Right hindlimb (tissue), 1 donor: ENCODE results near the gene KCNH2.
"Not testable (repeated sequence)": the region's sequence is repeated elsewhere in the genome, so short reads cannot be mapped to it uniquely, and the experiment has no call there.

Experiments
- DNase-seq: peaks from one replicate; pipeline ENCODE4 v3.0.0-alpha.2; 2018

KCNH2 gene, protein sequence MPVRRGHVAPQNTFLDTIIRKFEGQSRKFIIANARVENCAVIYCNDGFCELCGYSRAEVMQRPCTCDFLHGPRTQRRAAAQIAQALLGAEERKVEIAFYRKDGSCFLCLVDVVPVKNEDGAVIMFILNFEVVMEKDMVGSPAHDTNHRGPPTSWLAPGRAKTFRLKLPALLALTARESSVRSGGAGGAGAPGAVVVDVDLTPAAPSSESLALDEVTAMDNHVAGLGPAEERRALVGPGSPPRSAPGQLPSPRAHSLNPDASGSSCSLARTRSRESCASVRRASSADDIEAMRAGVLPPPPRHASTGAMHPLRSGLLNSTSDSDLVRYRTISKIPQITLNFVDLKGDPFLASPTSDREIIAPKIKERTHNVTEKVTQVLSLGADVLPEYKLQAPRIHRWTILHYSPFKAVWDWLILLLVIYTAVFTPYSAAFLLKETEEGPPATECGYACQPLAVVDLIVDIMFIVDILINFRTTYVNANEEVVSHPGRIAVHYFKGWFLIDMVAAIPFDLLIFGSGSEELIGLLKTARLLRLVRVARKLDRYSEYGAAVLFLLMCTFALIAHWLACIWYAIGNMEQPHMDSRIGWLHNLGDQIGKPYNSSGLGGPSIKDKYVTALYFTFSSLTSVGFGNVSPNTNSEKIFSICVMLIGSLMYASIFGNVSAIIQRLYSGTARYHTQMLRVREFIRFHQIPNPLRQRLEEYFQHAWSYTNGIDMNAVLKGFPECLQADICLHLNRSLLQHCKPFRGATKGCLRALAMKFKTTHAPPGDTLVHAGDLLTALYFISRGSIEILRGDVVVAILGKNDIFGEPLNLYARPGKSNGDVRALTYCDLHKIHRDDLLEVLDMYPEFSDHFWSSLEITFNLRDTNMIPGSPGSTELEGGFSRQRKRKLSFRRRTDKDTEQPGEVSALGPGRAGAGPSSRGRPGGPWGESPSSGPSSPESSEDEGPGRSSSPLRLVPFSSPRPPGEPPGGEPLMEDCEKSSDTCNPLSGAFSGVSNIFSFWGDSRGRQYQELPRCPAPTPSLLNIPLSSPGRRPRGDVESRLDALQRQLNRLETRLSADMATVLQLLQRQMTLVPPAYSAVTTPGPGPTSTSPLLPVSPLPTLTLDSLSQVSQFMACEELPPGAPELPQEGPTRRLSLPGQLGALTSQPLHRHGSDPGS

DNA sequence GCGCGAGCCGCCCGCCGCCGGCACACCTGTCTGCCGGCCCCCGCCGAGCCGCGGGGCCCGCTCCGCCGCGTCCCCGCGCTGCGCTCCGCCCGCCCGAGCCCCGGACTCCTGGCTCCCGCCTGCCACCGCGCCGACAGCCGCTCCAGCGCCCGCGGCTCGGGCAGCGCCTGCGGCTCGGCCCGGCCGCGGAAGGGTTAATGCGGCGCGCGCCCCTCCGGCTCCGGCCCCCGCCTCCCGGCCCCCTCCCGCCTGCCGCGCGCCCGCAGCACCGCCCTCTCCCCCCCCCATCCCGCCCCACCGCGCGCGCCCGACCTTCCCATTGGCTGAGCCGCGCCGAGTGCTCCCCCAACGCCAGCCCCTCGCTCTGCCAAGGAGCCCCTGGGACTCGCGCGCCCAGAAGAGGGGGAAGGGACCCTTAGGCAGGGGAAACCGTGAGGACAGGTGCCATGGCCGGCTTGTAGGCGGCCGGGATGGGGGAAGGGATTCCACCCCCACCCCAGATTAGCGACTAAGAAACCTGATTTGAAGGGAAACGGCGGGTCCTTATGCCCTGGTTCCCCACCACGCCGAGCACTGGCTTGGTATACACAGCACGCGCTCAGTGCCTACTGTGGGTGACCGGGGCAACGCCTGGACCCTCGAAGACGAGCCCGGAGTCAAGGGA is at the start of gene KCNH2:
Gene KCNH2, minus strand, starts transcription at position 196 of the 664 bp plus-strand sequence. CDS start 408 bp downstream, outside the sequence.
- peak; percentile 81 for DNase-seq

DNA sequence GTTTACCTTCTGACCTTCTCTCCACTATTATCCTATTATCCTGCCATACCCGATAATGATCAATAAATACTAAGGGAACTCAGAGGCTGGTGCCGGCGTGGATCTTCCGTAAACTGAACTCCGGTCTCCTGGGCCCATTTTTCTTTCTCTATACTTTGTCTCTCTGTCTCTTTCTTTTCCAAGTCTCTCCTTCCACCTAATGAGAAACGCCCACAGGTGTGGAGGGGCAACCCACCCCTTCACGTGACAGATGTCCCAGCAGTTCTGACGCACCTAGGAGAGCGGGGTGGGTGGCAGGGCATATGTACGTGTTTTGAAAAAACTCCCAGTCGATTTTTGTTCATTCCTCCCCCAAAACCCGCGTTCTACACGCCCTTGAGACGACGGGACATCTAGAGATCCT is 49.6 kb upstream of the KCNH2 start:
- not testable (repeated sequence) for DNase-seq

DNA sequence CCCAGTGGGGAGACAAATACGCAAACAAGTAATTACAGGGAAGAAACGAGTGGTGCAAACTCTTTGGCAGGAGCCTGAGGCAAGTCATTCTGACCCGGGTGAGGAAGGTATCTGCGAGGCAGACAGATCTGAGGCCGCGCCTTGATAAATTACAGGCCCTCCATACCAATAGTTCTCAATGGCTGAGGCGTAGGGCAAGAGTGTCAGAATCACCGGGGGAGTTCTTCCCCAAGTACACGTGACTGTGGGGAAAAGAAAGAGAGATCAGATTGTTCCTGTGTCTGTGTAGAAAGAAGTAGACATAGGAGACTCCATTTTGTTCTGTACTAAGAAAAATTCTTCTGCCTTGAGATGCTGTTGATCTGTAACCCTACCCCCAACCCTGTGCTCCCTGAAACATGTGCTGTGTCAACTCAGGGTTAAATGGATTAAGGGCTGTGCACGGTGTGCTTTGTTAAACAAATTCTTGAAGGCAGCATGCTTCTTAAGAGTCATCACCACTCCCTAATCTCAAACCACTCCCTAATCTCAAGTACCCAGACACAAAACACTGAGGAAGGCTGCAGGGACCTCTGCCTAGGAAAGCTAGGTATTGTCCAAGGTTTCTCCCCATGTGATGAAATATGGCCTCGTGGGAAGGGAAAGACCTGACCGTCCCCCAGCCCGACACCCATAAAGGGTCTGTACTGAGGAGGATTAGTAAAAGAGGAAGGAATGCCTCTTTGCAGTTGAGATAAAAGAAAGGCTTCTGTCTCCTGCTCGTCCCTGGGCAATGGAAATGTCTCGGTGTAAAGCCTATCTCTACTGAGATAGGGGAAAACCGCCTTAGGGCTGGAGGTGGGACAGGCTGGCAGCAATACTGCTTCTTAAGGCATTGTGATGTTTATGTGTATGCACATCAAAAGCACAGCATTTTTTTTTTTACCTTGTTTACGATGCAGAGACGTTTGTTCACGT is 48.9 kb upstream of the KCNH2 start:
- DNase-seq, result not testable (repeated sequence)

DNA sequence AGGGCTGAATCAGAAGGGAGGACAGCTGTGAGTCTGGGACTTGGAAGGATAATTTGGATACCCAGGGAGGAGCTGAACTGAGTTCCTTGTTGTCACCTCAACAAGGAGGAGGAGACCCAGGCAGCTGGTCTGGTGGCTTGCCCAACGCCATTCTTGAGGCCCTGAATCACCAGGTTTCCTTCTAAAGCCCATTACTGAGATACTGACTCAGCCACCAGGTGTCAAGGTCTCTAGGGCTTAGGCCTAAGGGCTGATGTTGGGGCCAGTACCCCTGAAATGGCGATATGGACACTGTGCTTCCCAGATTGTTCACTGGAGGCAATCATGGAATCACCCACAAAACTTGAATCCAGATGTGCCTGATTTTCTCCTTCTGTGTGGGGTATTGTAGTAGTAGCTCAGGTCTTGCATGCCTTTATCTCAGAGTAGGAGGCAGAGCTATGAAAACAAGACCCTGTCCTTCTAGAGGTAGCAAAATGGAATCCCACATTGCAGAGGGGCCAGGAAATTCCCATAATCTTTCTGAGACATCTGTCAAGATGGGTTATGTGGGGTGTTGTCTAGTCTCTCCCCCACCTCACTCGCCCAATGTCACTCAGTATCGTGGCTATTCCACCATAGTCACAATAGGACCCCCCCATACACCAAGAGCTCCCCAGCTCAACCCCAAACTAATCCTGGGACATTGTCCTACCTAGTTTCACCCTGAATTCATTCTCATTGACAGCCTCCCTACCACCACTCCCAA is 48.0 kb upstream of the KCNH2 start:
- DNase-seq, result no peak

DNA sequence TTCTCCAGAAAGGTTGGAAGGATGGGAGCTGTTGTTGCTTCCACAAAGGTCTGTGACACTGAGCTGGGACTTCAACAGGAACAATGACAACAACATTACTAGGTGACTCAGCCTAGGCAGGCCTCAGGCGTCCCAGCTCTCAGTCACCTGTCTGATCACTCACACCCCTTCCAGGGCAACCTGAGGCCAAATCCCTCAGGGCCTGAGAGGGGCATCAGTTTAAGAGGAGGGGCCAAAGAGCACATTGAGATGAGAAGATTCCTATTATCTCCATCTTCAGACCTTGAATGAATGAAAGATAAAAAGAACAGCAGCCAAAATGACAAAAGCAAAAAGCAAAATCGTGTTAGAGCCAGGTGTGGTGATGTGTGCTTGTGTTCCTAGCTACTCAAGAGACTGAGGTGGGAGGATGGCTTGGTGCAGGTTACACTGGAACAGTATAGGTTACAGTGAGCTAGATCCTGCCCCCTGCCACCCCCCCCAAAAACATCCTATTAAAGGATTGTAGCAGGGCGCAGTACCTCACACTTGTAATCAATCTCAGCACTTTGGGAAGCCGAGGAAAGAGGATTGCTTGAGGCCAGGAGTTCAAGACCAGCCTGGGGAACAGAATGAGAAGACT is 46.4 kb upstream of the KCNH2 start, which contains the start of gene ATG9B:
Gene ATG9B, minus strand, starts transcription at position 60 of the 622 bp plus-strand sequence. CDS start 71 bp downstream, outside the sequence.
- no peak for DNase-seq

DNA sequence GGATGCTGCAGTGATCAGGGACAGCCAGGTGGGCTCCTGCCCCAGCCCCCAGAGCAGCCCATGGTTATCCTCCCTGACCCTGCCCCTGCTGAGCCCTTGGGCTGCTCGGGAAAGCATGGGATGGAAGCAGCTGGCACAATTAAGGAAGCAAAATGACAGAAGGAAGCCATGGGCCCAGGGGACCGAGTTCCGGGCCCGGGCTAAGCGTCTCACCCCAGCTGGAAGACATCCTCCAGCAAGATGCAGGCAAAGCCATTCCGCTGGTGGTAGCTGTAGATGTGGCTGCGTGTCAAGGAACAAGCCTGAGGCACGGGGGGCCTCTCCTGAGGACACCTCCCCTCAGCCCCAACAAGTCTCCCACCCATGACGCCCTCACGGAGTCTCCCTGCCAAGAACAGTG is 45.1 kb upstream of the KCNH2 start:
- no peak for DNase-seq

DNA sequence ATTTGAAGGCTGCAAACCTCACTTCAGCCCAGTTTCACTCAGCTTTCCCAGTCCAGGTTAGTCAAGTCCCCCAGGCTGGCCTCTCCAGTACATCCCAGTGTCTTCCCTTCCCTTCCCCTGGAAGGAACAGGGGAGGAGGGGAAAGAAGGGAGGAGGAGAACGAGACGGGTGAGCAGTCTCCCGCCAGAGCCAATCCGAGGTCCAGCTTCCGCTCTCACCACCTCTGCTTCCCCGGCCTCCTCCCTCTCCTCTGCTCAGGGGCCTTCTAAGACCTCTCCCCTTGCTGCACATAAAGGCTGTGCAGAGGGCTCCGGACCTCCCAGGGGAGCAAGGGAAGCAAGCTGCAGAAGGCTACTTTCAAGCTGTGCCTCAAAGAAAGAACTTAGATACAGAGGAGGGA is 42.1 kb upstream of the KCNH2 start:
- no peak for DNase-seq

DNA sequence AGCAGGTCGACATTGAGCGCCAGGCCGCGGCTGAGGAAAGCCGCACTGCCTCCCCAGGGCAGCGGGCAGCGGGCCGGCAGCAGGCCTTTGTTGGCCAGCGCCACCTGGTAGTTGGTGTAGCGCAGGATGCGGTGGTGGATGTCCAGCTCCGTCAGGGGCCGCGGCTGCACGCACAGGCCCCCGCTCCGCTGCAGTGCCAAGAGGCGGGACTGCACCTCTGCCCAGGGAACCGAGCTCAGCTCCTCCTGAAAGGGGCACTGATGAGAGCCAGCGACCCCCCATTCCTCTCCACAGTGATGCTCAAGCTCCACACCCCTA is 41.0 kb upstream of the KCNH2 start:
- DNase-seq, result no peak

DNA sequence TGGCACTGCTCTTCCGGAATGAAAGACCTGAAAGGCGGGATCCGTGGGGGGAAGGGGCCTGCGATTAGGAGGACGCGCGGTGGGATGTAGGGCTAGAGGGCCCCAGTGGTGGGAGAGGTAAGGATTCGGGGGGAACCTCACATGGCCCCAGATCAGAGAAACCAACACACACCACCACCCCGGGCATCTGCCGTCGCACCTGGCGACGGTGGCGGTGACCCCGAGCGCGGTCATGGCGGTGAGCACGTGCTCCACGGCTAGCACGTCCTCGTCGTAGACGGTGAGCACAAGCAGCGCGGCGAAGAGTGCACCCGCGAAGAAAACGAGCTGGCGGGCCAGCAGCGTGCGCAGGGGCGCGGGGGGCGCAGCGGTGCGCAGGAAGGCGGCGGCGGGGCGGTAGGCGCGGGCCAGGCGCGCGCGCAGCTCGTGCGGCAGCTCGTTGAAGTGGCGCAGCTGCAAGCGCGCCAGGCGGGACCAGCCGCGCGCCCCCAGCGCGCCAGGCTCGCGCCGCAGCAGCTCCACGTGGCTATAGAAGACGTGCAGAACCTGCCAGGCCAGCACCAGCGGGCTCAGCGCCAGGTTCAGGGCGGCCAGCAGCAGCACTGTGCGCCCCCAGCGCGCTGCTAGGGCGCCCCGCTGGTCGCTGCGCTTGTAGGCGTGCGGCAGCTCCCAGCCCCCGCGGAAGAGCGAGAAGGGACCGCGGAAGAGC is 40.5 kb upstream of the KCNH2 start:
- DNase-seq, result peak; percentile 64

DNA sequence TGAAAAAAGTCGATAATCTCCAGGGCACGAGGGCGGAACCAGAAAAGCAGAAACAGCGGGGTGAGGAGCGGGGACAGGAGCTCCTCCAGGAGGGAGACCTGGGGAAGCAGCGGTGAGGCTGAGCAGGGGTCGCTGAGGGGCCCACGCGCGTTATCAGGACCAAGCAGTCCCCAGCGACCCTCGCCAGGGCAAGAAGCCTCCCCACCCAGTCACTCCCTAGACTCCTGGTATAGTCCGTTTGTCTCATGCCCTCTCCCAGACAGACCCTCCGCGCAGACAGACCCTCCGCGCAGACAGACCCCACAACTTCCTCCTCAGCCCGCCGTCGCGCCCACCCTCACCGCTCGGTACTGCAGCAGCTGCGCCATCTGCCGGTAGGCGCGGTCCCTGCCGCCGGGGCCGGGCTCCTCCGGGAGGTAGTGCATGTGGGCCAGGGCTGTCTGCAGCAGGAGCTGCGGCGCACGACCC is 39.9 kb upstream of the KCNH2 start:
- DNase-seq, result peak; percentile 82

DNA sequence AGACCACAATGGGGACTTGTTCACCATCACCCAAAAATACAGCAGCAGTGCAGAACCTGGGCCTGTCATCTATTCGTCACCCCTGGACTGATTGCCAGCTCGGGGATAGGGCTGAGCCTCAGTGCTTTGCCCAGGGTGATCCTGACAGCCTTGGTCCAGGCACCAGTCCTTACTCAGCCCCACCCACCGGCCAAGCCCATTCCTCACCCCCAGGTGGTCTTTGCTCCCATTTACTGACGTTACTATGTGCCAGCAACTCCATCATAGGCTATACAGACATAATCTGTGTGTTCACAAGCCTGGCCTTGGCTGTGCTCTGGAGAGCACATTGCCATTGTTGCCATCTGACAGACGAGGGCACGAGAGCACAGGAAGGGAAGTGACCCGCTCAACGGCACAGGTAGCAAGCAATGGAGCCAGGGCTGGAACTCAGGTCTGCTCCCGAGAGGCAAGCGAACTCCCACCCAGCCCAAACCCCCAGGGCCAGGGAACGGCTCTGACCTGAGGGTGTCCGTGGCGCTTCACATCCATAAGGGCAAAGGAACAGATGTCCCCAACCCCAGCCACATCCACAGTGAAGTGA is 39.3 kb upstream of the KCNH2 start:
- DNase-seq, result no peak

DNA sequence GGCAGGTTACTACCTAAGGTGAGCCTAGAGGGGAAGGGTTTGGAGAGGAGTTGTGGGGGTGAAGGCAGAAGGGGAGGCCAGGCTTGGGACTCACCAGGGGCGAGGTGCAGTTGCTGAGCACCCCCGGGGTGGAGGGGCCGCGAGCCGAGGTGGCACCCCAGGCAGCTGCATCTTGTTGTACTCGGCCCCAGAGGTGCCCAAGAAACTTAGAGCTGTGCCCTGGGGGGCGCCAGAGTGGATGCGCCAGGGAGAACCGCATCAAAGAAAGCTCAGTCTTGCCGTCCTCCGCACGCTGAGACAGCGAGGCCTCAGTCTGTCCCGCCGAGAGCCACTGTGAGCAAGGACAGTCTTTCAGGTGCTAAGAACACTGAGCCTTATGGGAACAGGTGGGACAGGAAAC is 38.8 kb upstream of the KCNH2 start:
- DNase-seq, result no peak

DNA sequence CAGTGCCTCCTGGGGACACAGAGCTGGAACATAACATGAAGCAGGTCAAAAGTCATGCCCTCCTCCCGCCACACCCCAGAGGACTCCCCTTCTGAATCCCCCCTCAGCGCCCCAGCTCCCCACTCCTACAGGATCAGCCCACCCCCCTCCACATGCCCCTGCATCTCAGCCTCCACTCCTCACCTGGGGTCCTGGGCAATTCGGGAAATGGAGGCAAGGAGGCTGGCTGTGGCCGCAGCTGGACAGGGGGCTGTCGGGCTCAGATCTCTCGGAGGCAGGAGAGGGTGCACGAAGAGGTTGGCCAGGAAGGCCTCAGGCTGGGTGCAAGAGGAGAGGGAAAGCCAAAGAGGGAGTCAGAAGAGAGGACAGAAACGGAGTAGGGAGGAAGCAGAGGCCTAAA is 38.4 kb upstream of the KCNH2 start:
- DNase-seq, result no peak

DNA sequence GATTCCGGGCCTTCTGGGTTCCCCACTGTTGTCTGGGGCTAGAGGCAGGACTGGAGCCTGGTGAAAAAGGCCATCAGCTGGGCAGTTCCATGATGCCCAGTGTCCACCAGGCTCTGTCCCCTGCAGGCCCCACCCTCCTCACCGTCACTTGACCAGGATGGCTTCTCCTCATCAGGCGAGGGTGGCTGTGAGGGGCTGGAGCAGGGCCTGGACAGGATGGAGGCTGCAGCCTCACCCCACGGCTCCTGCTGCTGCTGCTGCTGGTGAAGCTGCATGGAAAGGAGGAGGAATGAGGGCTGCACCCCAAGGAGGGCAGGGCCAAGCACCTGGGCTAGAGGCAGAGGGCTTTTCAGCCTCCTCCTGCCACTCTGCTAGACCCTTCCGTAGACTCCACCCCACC is 37.8 kb upstream of the KCNH2 start:
- no peak for DNase-seq

DNA sequence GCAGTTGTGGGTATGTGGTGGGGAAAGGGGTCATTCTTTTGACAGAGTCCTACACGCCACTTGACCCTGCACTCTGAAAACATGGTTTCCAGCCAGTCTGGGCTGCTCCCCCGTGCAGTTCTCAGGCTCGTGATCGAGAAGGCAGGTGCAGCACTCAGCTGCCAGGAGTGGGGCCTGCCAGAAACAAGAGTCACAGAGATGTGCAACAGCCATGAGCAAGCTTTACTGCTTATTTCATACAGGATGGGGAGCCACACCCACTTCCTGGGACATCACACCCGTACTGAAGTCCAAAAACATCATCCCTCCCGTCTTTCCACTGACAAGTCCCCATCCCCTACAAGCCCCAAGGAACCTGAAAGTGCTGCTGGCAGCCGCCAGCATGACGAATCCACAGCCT is 36.8 kb upstream of the KCNH2 start:
- no peak for DNase-seq

DNA sequence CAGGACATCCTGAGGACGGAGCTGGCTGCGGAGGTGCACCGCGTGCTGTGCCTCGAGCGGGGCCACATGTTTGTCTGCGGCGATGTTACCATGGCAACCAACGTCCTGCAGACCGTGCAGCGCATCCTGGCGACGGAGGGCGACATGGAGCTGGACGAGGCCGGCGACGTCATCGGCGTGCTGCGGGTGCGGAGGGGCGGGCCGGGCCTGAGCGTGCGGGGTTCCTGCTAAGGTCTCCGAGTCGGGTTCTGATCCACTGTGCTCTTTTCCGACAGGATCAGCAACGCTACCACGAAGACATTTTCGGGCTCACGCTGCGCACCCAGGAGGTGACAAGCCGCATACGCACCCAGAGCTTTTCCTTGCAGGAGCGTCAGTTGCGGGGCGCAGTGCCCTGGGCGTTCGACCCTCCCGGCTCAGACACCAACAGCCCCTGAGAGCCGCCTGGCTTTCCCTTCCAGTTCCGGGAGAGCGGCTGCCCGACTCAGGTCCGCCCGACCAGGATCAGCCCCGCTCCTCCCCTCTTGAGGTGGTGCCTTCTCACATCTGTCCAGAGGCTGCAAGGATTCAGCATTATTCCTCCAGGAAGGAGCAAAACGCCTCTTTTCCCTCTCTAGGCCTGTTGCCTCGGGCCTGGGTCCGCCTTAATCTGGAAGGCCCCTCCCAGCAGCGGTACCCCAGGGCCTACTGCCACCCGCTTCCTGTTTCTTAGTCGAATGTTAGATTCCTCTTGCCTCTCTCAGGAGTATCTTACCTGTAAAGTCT is 35.8 kb upstream of the KCNH2 start:
- peak; percentile 89 for DNase-seq

DNA sequence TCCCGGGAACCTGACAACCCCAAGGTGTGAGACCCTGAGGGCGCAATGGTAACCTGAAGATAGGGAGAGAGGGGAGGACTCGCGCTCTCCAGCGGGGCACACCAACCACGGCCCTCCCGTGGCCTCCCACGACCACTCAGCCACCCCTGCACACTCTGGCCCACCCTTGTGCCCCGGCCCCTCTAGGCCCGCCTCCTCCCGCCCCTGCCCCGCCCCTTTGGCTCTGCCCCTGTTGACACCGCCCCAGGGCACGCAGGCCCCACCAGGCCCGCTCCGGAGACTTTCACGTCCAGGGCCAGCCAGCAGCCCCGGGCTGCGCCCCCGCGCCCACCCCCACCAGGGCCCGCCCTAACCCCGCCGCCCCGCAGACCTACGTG is 35.2 kb upstream of the KCNH2 start:
- no peak for DNase-seq

DNA sequence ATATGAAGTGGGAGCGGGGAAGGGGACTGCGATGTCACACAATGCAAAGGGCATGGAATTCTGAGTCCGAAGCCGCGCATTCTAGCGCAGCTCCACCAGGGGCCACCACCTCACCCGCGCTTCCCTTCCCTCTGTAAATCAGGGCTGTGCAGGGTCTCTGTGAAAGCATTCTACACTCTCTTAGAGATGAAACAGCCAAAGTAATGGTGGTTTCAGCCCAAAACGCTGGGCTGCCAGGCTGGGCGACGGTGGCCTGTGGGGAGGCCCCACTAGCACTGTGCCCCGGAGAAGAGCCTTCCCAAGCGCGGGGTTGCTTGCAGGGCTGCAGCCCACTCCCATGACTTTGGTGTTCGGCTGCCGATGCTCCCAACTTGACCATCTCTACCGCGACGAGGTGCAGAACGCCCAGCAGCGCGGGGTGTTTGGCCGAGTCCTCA is 34.8 kb upstream of the KCNH2 start:
- no peak for DNase-seq
